ENCODE data around the gene CCDC54. TPM values are rescaled to one million over a fixed set of nuclear protein-coding genes. Genes with fewer than 3 reads are reported as not detected.

Gene CCDC54
- total RNA-seq, 1 donor from 2014 or later, result not detected

GRCh38 chr3:107347751-107348150 is 29.5 kb upstream of the CCDC54 start:
- H3K27ac ChIP-seq, result no peak overlapping the region
- H3K27me3 ChIP-seq, result no peaks in the 10 kb centered on the region
- H3K4me2 ChIP-seq, result no peak overlapping the region
- peaks cover 7% of the 10 kb centered on the region for H3F3A ChIP-seq (ENCODE audit: low read depth)
- H3K9me3 ChIP-seq (ENCODE audit: low read depth), result no peaks in the 10 kb centered on the region
- TF ChIP-seq CTCF (IDR thresholded peaks at IDR 0.05) (no peak), EZH2phosphoT487 (IDR thresholded peaks at IDR 0.05) (no peak), EZH2 (IDR thresholded peaks at IDR 0.05) (no peak)
- H2AFZ ChIP-seq (replicated peaks), result no peak overlapping the region
- no peaks in the 10 kb centered on the region for H4K20me1 ChIP-seq (ENCODE audit: low read depth)
- no peaks in the 10 kb centered on the region for H3K36me3 ChIP-seq
- H3K9ac ChIP-seq, result no peak overlapping the region
- Mint-ChIP-seq H3K27me3 (ENCODE audit: insufficient read depth, low read depth) (no peaks in the 10 kb centered on the region), H3K36me3 (no peaks in the 10 kb centered on the region), H3K27ac (no peak overlapping the region), H3K9me3 (no peaks in the 10 kb centered on the region), H3K4me1 (peaks cover 11% of the 10 kb centered on the region), H3K4me3 (no peak overlapping the region)
- no peak overlapping the region for H3K4me3 ChIP-seq
- H3K79me2 ChIP-seq (ENCODE audit: low read depth), result no peaks in the 10 kb centered on the region
- no peak for DNase-seq (ENCODE audit: low spot score)
- peaks cover 8% of the 10 kb centered on the region for H3K4me1 ChIP-seq

GRCh38 chr3:107356706-107357105 is 20.5 kb upstream of the CCDC54 start:
- H3K4me2 ChIP-seq, result no peak overlapping the region
- TF ChIP-seq EZH2 (IDR thresholded peaks at IDR 0.05) (no peak), CTCF (IDR thresholded peaks at IDR 0.05) (no peak), EZH2phosphoT487 (IDR thresholded peaks at IDR 0.05) (no peak)
- Mint-ChIP-seq H3K4me1 (no peaks in the 10 kb centered on the region), H3K9me3 (peaks cover 3% of the 10 kb centered on the region), H3K36me3 (no peaks in the 10 kb centered on the region), H3K27ac (no peak overlapping the region), H3K4me3 (no peak overlapping the region), H3K27me3 (ENCODE audit: insufficient read depth, low read depth) (no peaks in the 10 kb centered on the region)
- H2AFZ ChIP-seq (replicated peaks), result peak overlapping the region; percentile 38
- DNase-seq (ENCODE audit: low spot score), result no peak
- H3F3A ChIP-seq (ENCODE audit: low read depth), result no peaks in the 10 kb centered on the region
- no peaks in the 10 kb centered on the region for H3K36me3 ChIP-seq
- H3K4me1 ChIP-seq, result no peaks in the 10 kb centered on the region
- H3K27me3 ChIP-seq, result no peaks in the 10 kb centered on the region
- H4K20me1 ChIP-seq (ENCODE audit: low read depth), result no peaks in the 10 kb centered on the region
- no peak overlapping the region for H3K9ac ChIP-seq
- no peaks in the 10 kb centered on the region for H3K79me2 ChIP-seq (ENCODE audit: low read depth)
- H3K9me3 ChIP-seq (ENCODE audit: low read depth), result no peaks in the 10 kb centered on the region
- H3K27ac ChIP-seq, result no peak overlapping the region
- no peak overlapping the region for H3K4me3 ChIP-seq

- Histone ChIP-seq H3K27me3 (no peaks in the 10 kb centered on the region), H3K36me3 (no peaks in the 10 kb centered on the region), H3K9ac (no peak overlapping the region), H4K20me1 (ENCODE audit: low read depth) (no peaks in the 10 kb centered on the region), H3K4me1 (peaks cover under 1% of the 10 kb centered on the region), H3K9me3 (ENCODE audit: low read depth) (no peaks in the 10 kb centered on the region), H2AFZ (replicated peaks) (no peak overlapping the region), H3K79me2 (ENCODE audit: low read depth) (no peaks in the 10 kb centered on the region), H3K4me2 (no peak overlapping the region), H3K4me3 (no peak overlapping the region), H3F3A (ENCODE audit: low read depth) (no peaks in the 10 kb centered on the region), H3K27ac (no peak overlapping the region)
- TF ChIP-seq CTCF (IDR thresholded peaks at IDR 0.05) (no peak), EZH2phosphoT487 (IDR thresholded peaks at IDR 0.05) (no peak)
- Mint-ChIP-seq H3K4me3 (no peak overlapping the region), H3K9me3 (peaks cover 3% of the 10 kb centered on the region), H3K36me3 (no peaks in the 10 kb centered on the region), H3K4me1 (no peaks in the 10 kb centered on the region), H3K27me3 (ENCODE audit: insufficient read depth, low read depth) (peaks cover 2% of the 10 kb centered on the region), H3K27ac (no peak overlapping the region)
- no peak for DNase-seq (ENCODE audit: low spot score)
Observed at GRCh38 chr3:107361633-107362032, 15.6 kb upstream of the CCDC54 start.

Measured in neural progenitor cell (in vitro differentiated cells).